Activated CD8-positive, alpha-beta memory T cell treated with anti-CD3 and anti-CD28 coated beads, Interleukin-2, amount 10 ng/mL, durations not matched to agents 7 days and 5 days (primary cell): Measurements from ENCODE around the gene DSCAM. TPM values are rescaled to one million over a fixed set of nuclear protein-coding genes. Genes with fewer than 3 reads are reported as not detected.

Experiments
- ATAC-seq: fragments of 150-1000 bp; cut with Tn5 transposase; one replicate; pipeline ENCODE4 v1.10.0; 2021; ENCODE audit warnings: moderate library complexity
- CTCF ChIA-PET: fragments of 350-600 bp; sonication (Branson Sonifier 250); formaldehyde crosslinking; loops from one replicate; lab custom pipeline; 2021; ENCODE audit warnings: antibody characterized with exemption; lab: Charles Lee
- DNase-seq: peaks from one replicate; pipeline ENCODE4 v3.0.0-alpha.2; 2020
- H3K27ac Mint-ChIP-seq: one replicate; pipeline ENCODE4 v1.8.0; 2021; ENCODE audit warnings: mild to moderate bottlenecking, mixed read lengths
- H3K27me3 Mint-ChIP-seq: one replicate; pipeline ENCODE4 v1.8.0; 2021; ENCODE audit warnings: mixed read lengths
- H3K36me3 Mint-ChIP-seq: one replicate; pipeline ENCODE4 v1.8.0; 2021; ENCODE audit warnings: mild to moderate bottlenecking, mixed read lengths
- H3K4me1 Mint-ChIP-seq: one replicate; pipeline ENCODE4 v1.8.0; 2021; ENCODE audit warnings: mixed read lengths
- H3K4me3 Mint-ChIP-seq: one replicate; pipeline ENCODE4 v1.8.0; 2021; ENCODE audit warnings: mild to moderate bottlenecking, moderate library complexity, mixed read lengths
- H3K9me3 Mint-ChIP-seq: one replicate; pipeline ENCODE4 v1.8.0; 2022; ENCODE audit warnings: low read depth, mixed read lengths
- total RNA-seq, 2 experiments: library from RNA; stranded (reverse); gene quantifications; one replicate each; pipeline ENCODE4 v1.2.3, GENCODE V29; 2021

DSCAM gene
- total RNA-seq, 2 experiments from 2014 or later = not detected

DNA sequence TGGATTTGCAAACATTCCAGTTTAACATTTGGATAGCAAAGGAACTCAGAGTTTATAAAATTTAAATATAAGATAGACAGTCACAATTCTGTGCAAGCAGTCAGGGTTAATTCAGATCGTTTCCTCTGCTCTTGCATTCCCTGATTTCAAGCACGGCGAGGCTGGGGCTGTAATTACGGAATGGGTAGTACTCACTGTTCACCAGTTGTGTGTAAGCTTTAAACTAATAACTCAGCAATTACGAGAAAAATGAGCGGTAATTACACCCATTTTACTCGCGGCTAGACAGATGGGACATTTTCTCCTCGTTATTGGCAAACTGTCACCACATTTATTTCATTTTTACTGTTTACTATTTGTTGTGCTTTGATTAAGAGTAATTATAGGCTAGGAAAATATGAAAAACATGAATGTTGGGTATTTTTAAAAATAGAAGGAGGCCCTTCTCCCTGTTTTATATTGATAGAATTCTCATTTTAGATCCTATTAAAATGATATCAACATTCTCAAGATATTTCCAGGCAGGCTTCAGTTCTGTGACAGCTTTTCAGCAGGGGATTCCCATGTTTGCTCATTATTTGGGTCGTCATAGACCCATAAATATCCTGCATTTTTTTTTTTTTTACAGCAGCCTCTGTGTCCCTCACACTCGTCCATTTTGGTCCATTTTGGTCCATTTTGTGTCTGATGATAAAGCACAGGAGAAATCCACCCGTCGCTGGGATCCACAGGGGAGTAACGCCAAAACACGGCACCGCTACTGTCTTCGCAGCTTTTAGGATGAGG, 208.3 kb downstream of the DSCAM start:
- Mint-ChIP-seq H3K4me3 (no peak overlapping the region), H3K4me1 (no peaks in the 10 kb centered on the region), H3K27ac (no peak overlapping the region), H3K27me3 (no peaks in the 10 kb centered on the region), H3K36me3 (no peaks in the 10 kb centered on the region), H3K9me3 (peaks cover 5% of the 10 kb centered on the region)
- CTCF ChIA-PET = no interaction called here
- DNase-seq = no peak
- ATAC-seq = no peak

DNA sequence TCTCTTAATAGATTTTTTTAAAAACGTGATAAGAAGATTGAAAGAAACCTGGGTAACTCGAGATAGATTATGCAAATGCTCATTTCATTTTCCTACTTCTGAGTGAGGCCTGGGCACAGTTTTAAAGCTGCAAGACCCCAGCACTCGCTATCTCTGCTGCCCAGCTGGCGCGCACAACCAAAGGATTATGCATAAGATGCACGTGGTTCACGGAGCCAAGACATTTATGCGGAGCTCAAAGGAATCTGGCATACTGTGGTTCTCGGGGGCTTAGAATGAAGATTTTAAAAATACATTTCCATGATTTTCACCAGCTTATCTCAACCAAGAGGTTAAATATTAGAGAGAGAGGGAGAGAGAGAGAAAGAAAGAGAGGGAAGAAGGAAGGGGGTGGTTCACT, 210.9 kb downstream of the DSCAM start:
- H3K27ac Mint-ChIP-seq = no peak overlapping the region
- H3K27me3 Mint-ChIP-seq = no peaks in the 10 kb centered on the region
- CTCF ChIA-PET = no interaction called here
- ATAC-seq (no peak), DNase-seq (no peak)
- peaks cover 5% of the 10 kb centered on the region for H3K9me3 Mint-ChIP-seq
- no peak overlapping the region for H3K4me3 Mint-ChIP-seq
- H3K4me1 Mint-ChIP-seq = no peaks in the 10 kb centered on the region
- no peaks in the 10 kb centered on the region for H3K36me3 Mint-ChIP-seq

DNA sequence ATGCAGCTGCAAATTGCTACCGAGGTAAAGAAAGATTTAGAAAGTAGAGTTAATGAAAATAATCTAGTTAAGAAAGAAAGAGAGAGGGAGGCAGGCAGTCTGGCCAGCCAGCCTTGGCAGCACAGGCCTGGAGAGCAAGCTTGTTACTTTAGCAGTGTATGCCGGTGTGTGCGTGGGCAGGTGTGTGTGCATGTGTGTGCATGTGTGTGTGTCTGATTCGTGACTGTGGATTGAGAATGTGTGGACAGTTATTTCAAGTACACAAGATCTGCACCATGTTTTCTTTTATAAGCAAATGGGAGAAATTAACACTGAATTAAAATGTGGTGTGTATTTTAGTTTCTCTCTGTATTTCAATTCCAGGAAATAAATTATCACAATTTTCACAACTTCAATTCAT, 211.6 kb downstream of the DSCAM start:
- peaks cover 5% of the 10 kb centered on the region for H3K9me3 Mint-ChIP-seq
- H3K4me1 Mint-ChIP-seq = no peaks in the 10 kb centered on the region
- H3K27me3 Mint-ChIP-seq = no peaks in the 10 kb centered on the region
- no peak overlapping the region for H3K27ac Mint-ChIP-seq
- CTCF ChIA-PET = no interaction called here
- DNase-seq (no peak), ATAC-seq (no peak)
- H3K4me3 Mint-ChIP-seq = no peak overlapping the region
- H3K36me3 Mint-ChIP-seq = no peaks in the 10 kb centered on the region

DNA sequence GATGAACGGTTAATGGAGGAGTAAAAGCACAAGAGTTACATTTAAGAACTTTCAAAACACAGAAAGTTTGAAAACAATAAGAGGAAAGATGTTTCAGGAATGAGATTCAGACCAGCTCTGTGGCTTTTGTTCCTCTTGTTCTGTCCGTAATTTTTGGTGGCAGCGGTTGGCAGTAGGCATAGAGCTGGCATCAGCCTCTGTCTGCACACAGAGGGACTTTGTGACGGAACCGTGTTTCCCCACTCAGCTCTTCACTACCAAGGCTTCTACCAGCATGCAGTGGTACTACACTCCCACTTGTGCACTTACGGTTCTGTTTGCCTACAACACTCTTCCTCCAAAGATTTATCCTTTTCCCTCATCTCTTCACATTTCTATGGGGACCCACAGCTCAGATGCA, 212.8 kb downstream of the DSCAM start:
- CTCF ChIA-PET = no interaction called here
- Mint-ChIP-seq H3K27ac (no peak overlapping the region), H3K4me1 (no peaks in the 10 kb centered on the region), H3K36me3 (no peaks in the 10 kb centered on the region), H3K9me3 (peaks cover 7% of the 10 kb centered on the region), H3K27me3 (no peaks in the 10 kb centered on the region), H3K4me3 (no peak overlapping the region)
- no peak for ATAC-seq
- DNase-seq = no peak

DNA sequence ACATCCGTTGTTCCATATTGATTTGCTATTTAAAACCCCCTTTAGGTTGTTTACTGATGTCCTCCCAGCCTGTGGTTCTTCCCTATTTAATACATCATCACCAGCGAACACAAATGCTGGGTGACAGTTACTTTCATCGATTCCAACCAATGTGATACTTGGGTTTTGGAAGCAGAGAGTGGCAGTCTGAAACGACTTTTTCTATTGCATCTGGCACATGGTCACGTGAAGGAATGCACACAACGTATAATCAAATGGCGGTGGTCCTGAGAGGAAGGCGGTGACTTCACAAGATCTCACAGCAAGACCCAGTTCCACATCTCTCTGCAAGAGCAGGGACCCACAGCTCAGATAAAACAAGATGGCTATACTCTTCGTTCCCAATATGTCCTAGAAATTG, 213.9 kb downstream of the DSCAM start:
- Mint-ChIP-seq H3K27me3 (no peaks in the 10 kb centered on the region), H3K36me3 (no peaks in the 10 kb centered on the region), H3K4me3 (no peak overlapping the region), H3K27ac (no peak overlapping the region), H3K4me1 (no peaks in the 10 kb centered on the region), H3K9me3 (peaks cover 7% of the 10 kb centered on the region)
- ATAC-seq (no peak), DNase-seq (no peak)
- CTCF ChIA-PET = no interaction called here

DNA sequence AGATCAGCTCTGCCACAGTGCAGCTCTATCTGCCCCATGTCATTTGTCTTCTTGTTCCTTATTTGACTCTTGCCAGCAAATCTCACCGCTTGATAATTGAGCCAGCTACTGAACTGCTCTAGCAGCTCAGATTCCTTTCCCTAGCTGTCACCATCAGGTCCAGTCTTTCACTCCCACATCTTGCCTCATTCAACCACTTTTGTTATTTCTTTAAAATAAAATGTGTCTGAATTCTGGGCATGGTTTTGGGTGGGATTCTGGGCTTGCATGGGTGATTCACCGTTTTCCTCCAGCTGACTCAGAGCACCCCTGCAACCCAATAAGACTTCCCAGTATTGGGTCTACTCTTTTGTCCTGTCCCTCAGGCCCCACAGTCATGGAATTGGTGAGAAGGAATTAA, 215.7 kb downstream of the DSCAM start:
- Mint-ChIP-seq H3K4me1 (no peaks in the 10 kb centered on the region), H3K4me3 (no peak overlapping the region), H3K27ac (no peak overlapping the region), H3K9me3 (peaks cover 7% of the 10 kb centered on the region), H3K36me3 (no peaks in the 10 kb centered on the region), H3K27me3 (no peaks in the 10 kb centered on the region)
- ATAC-seq (no peak), DNase-seq (no peak)
- CTCF ChIA-PET = no interaction called here

DNA sequence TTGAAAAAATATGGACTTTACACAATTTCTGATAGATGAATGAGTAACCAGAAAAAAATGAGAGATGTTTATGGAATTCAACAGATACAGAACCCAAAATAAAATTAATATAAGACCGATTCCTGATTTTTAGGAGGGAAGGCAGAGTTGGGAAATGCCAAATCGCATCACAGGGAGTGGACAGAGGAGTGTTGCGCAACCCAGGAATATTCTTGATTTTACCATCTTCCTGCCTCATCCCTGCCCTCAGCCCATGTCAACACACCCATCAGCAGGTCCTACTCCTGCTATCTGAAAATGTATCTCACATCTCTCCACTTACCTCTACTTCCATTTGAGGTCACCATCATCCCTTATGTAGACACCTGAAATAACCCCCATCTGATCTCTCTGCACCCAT, 221.0 kb downstream of the DSCAM start:
- no peaks in the 10 kb centered on the region for H3K36me3 Mint-ChIP-seq
- no peaks in the 10 kb centered on the region for H3K27me3 Mint-ChIP-seq
- no peak overlapping the region for H3K27ac Mint-ChIP-seq
- no peak for DNase-seq
- peaks cover 7% of the 10 kb centered on the region for H3K9me3 Mint-ChIP-seq
- CTCF ChIA-PET = no interaction called here
- ATAC-seq = no peak
- H3K4me3 Mint-ChIP-seq = no peak overlapping the region
- no peaks in the 10 kb centered on the region for H3K4me1 Mint-ChIP-seq

DNA sequence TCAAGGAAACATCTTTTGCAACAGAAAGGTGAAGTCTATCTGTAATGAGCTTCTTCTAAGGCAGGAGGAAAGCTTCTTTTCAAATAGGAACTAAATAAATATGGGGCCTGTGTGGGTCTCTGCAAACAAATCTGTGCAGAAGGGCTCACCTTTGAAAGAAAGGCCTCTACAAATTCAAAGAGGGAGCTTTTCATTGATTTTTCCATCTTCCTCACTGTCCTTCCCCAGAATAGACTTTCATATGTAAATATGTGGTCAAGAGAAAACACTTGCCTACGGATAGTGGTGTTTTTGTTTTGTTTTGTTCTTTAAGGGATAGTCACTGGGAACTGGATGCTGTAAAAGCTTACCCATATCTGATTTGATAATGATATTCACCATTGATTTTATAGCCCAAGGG, 223.4 kb downstream of the DSCAM start:
- Mint-ChIP-seq H3K36me3 (no peaks in the 10 kb centered on the region), H3K27me3 (no peaks in the 10 kb centered on the region), H3K9me3 (peaks cover 4% of the 10 kb centered on the region), H3K4me1 (no peaks in the 10 kb centered on the region), H3K4me3 (no peak overlapping the region), H3K27ac (no peak overlapping the region)
- ATAC-seq (no peak), DNase-seq (no peak)
- CTCF ChIA-PET = no interaction called here

DNA sequence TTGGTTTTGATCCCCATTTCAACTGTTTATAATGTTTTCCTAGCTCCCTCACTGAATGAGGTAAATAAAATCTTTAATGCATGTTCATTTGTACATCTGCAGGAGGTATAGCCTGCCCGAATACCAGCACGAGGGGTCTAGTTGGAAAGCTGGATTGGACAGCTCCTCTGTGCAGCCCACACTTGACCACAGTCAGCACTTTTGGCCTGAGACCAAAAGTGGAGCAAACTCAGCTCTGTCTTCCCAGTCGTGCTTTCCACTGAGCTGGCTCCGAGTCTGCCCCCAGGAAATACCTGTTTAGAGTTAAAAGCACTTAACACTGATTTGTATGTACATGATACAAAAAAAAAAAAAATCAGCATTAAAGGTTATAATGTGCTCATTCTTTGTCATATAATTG, 224.4 kb downstream of the DSCAM start:
- no peaks in the 10 kb centered on the region for H3K36me3 Mint-ChIP-seq
- no peak overlapping the region for H3K4me3 Mint-ChIP-seq
- ATAC-seq (no peak), DNase-seq (no peak)
- CTCF ChIA-PET = no interaction called here
- no peaks in the 10 kb centered on the region for H3K4me1 Mint-ChIP-seq
- H3K27ac Mint-ChIP-seq = no peak overlapping the region
- H3K9me3 Mint-ChIP-seq = peaks cover 6% of the 10 kb centered on the region
- no peaks in the 10 kb centered on the region for H3K27me3 Mint-ChIP-seq

DNA sequence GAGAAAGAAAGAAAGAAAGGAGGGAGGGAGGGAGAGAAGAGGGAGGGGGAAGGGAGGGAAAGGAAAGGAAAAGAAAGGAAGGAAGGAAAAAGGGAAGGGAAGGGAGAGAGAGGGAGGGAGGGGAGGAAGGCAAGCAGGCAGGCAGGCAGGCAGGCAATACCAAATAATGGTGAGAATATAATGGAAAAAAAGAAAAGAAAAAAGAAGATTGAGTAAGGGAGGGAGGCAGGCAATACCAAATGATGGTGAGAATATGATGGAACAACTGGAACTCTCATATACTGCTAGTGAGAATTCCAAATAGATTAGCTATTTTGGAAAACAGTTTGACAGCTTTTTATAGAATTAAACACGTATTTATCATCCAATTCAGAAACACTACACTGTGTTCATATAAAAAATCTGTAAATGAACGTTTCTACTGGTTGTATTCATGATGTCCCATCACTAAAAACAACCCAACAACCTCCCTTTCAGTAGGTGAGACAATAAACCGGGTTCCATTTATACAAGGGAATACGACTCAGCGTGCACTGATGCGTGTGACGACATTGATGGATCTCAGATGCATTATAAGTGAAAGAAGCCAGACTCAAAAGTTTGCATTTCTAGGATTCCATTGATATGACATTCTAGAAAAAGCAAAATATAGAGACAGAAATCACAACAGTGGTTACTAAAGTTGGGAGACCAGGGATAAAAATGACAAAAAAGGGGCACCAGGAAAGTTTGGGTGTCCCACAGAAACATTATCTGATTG, 226.4 kb downstream of the DSCAM start:
- Mint-ChIP-seq H3K4me1 (no peaks in the 10 kb centered on the region), H3K9me3 (peaks cover 5% of the 10 kb centered on the region), H3K36me3 (no peaks in the 10 kb centered on the region), H3K27ac (no peak overlapping the region), H3K27me3 (no peaks in the 10 kb centered on the region), H3K4me3 (no peak overlapping the region)
- CTCF ChIA-PET = no interaction called here
- ATAC-seq (no peak), DNase-seq (no peak)

DNA sequence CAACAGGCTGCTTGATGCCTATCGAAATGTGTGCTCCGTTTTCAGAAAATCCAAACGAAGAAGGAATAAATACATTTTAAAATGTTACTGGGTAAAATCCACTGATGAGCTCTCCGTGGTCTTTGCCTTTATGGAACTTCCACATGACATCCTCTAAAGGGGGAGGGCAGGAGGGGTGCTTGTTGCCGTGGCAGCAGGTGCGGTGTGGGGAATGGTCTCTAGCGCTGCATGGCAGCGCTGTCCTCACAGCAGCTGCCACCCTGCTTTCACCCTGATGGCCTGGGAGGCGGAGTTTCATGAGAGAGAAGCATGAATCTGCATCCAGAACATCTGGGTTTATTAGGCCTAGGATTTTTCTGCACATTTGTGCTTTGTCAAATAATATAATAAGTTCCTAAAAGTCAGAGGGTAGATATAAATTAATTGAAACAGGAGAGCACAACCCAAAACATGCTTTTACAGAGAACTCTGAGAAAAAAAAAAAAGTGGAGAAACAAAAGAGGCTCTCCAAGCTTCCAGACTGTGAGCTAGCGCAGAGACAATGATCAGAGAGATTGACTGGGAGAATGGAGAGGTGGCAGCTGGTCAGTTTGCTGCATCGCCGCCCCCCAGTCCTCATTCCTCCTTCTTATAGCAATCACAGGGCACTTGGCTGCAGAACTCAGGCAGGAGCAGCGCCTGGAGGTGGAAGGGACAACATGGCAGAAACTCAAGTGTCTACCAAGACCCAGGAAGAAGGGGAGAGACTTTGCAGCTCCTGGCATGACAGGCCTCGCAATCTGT, 228.6 kb downstream of the DSCAM start:
- Mint-ChIP-seq H3K36me3 (no peaks in the 10 kb centered on the region), H3K27ac (no peak overlapping the region), H3K27me3 (no peaks in the 10 kb centered on the region), H3K4me1 (no peaks in the 10 kb centered on the region), H3K9me3 (peaks cover 2% of the 10 kb centered on the region), H3K4me3 (no peak overlapping the region)
- CTCF ChIA-PET = no interaction called here
- DNase-seq (no peak), ATAC-seq (no peak)

DNA sequence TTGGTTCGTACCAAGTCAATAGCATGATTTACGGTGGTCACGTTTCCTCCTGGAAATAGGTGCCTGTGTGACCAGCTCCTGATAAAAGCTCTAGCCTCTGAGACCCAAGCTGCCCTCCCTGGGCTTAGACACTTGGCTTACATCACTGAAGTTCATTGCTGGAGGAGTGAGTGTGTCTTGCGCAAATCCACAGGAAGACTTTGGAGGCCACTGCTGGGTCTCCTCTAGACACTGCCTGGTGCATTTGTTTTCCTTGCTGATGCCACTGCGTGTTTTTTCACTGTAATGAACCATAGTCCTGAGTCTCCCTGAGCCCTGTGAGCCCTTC, 230.6 kb downstream of the DSCAM start:
- Mint-ChIP-seq H3K36me3 (no peaks in the 10 kb centered on the region), H3K4me3 (no peak overlapping the region), H3K27ac (no peak overlapping the region), H3K27me3 (no peaks in the 10 kb centered on the region), H3K9me3 (peaks cover 4% of the 10 kb centered on the region), H3K4me1 (no peaks in the 10 kb centered on the region)
- CTCF ChIA-PET = interaction anchor here (0.6 kb wide), 1 partner anchor 868 kb away, joined by 3 read pairs; no protein-coding TSS in a partner anchor
- ATAC-seq (no peak), DNase-seq (no peak)

DNA sequence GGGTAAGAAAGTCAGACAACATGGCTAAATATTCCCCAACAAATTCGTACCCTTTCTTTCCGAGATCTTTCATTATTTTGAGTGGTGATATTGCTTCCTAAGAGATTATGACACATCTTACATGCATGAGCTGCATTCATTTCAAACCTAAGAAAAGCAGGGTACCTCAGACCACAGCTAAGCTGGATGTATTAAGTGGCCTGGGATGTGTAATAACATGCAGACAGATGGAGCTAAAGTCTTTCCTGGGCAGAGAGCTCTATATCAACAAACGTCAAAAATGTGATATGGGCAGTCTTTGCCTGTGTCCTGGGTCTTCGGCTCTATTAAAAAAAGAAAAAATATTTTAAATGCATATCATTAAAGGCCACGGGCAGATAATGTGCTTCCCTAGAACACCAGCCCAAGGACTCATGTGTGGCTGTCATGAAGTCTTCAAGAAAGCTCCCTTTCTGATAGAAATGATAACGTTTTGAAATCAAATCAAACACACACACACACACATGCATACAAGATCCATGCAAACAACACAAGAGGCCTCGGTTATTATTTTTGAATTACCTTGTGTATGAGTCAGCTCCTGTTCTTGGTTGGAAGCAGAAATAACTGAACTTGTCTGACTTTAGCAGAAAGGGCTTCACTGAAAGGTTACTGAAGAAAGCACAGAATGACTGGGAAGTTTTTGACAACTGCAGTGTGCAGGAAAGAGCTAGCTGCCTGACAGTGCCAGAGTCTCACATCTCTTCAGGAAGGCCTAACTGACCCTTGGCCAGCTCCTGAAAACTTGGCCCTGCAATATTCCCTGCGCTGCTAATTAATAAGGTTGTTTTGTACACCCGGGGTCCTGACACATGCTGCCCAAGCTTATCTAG, 231.2 kb downstream of the DSCAM start:
- ATAC-seq (no peak), DNase-seq (no peak)
- H3K4me1 Mint-ChIP-seq = no peaks in the 10 kb centered on the region
- H3K27me3 Mint-ChIP-seq = no peaks in the 10 kb centered on the region
- H3K36me3 Mint-ChIP-seq = no peaks in the 10 kb centered on the region
- CTCF ChIA-PET = interaction anchor here (0.6 kb wide), 1 partner anchor 868 kb away, joined by 3 read pairs; no protein-coding TSS in a partner anchor
- peaks cover 4% of the 10 kb centered on the region for H3K9me3 Mint-ChIP-seq
- H3K4me3 Mint-ChIP-seq = no peak overlapping the region
- H3K27ac Mint-ChIP-seq = no peak overlapping the region
